GM23338 (cell line): ENCODE measurements around the gene VPS13A. TPM values are rescaled to one million over a fixed set of nuclear protein-coding genes. Genes with fewer than 3 reads are reported as not detected.

Source experiments
- ATAC-seq: fragments of 200-7000 bp; cut with Tn5 transposase; 3 replicates; pipeline ENCODE4 v1.9.1; 2020
- DNase-seq: peaks from one replicate; pipeline ENCODE4 v3.0.0-alpha.2; 2015; ENCODE audit warnings: low spot score
- H2AFZ ChIP-seq: fragments of 200-600 bp; sonication (generic); 2 replicates; pipeline ENCODE4 v1.8.0; 2016; ENCODE audit warnings: antibody characterized with exemption, mild to moderate bottlenecking, moderate library complexity
- H3F3A ChIP-seq: fragments of 200-600 bp; sonication (generic); replicated peaks from 2 replicates; pipeline ENCODE4 v1.8.0; 2017; ENCODE audit warnings: antibody characterized with exemption, mixed run types, low read depth
- H3K27ac ChIP-seq: fragments of 200-600 bp; sonication (generic); 2 replicates; pipeline ENCODE4 v1.6.1; 2016; ENCODE audit warnings: low read depth
- H3K27me3 ChIP-seq: fragments of 200-600 bp; sonication (generic); 2 replicates; pipeline ENCODE4 v1.8.0; 2016; ENCODE audit warnings: mild to moderate bottlenecking, mixed run types, moderate library complexity; ENCODE audit not compliant: insufficient read depth
- H3K36me3 ChIP-seq: fragments of 200-600 bp; sonication (generic); 2 replicates; pipeline ENCODE4 v1.8.0; 2016; ENCODE audit warnings: mild to moderate bottlenecking; ENCODE audit not compliant: insufficient read depth
- H3K4me1 ChIP-seq: fragments of 200-600 bp; sonication (generic); 2 replicates; pipeline ENCODE4 v1.8.0; 2016; ENCODE audit warnings: mild to moderate bottlenecking, moderate library complexity; ENCODE audit not compliant: insufficient read depth
- H3K4me2 ChIP-seq: fragments of 200-600 bp; sonication (generic); 2 replicates; pipeline ENCODE4 v1.7.1; 2017; ENCODE audit warnings: mixed run types
- H3K4me3 ChIP-seq: fragments of 200-600 bp; sonication (generic); 2 replicates; pipeline ENCODE4 v1.6.1; 2016; ENCODE audit warnings: mixed run types
- H3K79me2 ChIP-seq: fragments of 200-600 bp; sonication (generic); replicated peaks from 2 replicates; pipeline ENCODE4 v1.8.0; 2017; ENCODE audit warnings: mild to moderate bottlenecking; ENCODE audit not compliant: insufficient read depth
- H3K9me2 ChIP-seq: fragments of 200-600 bp; sonication (generic); 2 replicates; pipeline ENCODE4 v1.8.0; 2017; ENCODE audit not compliant: insufficient read depth
- H4K20me1 ChIP-seq: fragments of 200-600 bp; sonication (generic); replicated peaks from 2 replicates; pipeline ENCODE4 v1.8.0; 2017; ENCODE audit warnings: mild to moderate bottlenecking; ENCODE audit not compliant: insufficient read depth
- H3K27ac Mint-ChIP-seq: 2 replicates; pipeline ENCODE4 v1.8.0; 2020; ENCODE audit warnings: inconsistent platforms, mild to moderate bottlenecking, moderate library complexity, mixed read lengths
- H3K27me3 Mint-ChIP-seq: 3 replicates; pipeline ENCODE4 v1.8.0; 2022; ENCODE audit warnings: low read depth, mild to moderate bottlenecking, moderate library complexity, mixed read lengths, inconsistent platforms; ENCODE audit not compliant: insufficient read depth, poor library complexity
- H3K36me3 Mint-ChIP-seq: 3 replicates; pipeline ENCODE4 v1.8.0; 2021; ENCODE audit warnings: low read depth, mild to moderate bottlenecking, inconsistent platforms, moderate library complexity, mixed read lengths
- H3K4me1 Mint-ChIP-seq: 3 replicates; pipeline ENCODE4 v1.8.0; 2020; ENCODE audit warnings: mild to moderate bottlenecking, inconsistent platforms, mixed read lengths
- H3K4me3 Mint-ChIP-seq: 3 replicates; pipeline ENCODE4 v1.8.0; 2021; ENCODE audit warnings: moderate library complexity, mild to moderate bottlenecking, inconsistent platforms, mixed read lengths
- H3K9me3 Mint-ChIP-seq: 3 replicates; pipeline ENCODE4 v1.8.0; 2020; ENCODE audit warnings: moderate library complexity, mild to moderate bottlenecking, inconsistent platforms, mixed read lengths
- POLR2AphosphoS5 ChIP-seq: IDR thresholded peaks from 2 replicates; pipeline ENCODE4 v1.6.1; 2016; ENCODE audit warnings: antibody characterized with exemption, low read depth
- STAT1 ChIP-seq: IDR thresholded peaks from one replicate; pipeline ENCODE4 v1.6.1; 2016; ENCODE audit warnings: antibody characterized with exemption; ENCODE audit not compliant: unreplicated experiment
- polyA plus RNA-seq: library from polyadenylated mRNA; unstranded; fragments of >200 nt; fragmentation: Nextera tagmentation; extraction: Ambion mirVana; gene quantifications from 2 replicates; pipeline ENCODE4 v1.2.1, GENCODE V29; 2016
- total RNA-seq: library from RNA; depleted of rRNA; stranded (reverse); fragments of >200 nt; shearing (Covaris generic); gene quantifications from 2 replicates; pipeline ENCODE4 v1.2.3, GENCODE V29; 2014
- TF ChIP-seq, protein P1 (sequence below): fragments of 250-450 bp; sonication (Bioruptor Pico); IDR thresholded peaks from 2 replicates; pipeline ENCODE4 v1.5.0; 2020; ENCODE audit warnings: mild to moderate bottlenecking, moderate library complexity
- TF ChIP-seq, protein P2 (sequence below): IDR thresholded peaks from one replicate; pipeline ENCODE4 v1.6.1; 2018; ENCODE audit warnings: antibody characterized with exemption; ENCODE audit not compliant: unreplicated experiment
- TF ChIP-seq, protein P3 (sequence below), 2 experiments: fragments of 200-600 bp in 1 of 2; sonication (generic) in 1 of 2; conservative IDR thresholded peaks; 2 replicates each; pipeline versions ENCODE4 v1.5.1 to v1.6.1; 2016 to 2017; ENCODE audit warnings: antibody characterized with exemption in 2 of 2, low read depth in 2 of 2, mild to moderate bottlenecking in 2 of 2, moderate library complexity in 1 of 2

Gene VPS13A
- total and polyA plus RNA-seq, 2 experiments from 2014 or later = 45.9 to 68.1 TPM

DNA sequence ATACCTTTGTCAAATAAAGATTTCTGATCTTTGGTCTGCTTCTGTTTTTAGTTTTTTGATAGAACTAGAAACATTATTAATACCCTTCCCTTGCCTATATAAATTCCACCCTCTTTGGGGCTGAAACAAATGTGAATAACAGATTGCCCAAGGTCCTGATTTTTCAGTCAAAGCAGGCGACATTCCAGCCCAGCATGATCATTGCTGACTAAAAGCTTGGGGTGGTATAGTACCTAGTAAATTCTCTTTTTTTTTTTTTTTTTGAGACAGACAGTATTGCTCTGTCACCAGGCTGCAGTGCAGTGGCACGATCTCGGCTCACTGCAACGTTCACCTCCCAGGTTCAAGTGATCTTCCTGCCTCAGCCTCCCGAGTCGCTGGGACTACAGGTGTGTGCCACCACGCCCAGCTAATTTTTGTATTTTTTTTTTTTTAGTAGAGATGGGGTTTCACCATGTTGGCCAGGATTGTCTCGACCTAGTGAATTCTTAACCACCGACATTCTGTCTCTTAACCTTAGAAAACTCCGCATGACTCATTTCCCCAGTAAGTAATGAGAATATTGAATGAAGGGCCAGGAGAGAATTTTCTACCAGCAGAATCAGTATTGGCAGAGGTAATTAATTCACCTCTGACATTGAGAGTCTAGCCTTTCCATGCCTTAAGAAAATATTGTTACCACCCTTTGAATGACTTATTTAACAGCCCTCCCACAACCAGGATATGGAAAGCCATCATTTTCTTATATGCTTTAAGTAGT is 244.4 kb downstream of the VPS13A start (continued):
- TF ChIP-seq, protein P1, sequence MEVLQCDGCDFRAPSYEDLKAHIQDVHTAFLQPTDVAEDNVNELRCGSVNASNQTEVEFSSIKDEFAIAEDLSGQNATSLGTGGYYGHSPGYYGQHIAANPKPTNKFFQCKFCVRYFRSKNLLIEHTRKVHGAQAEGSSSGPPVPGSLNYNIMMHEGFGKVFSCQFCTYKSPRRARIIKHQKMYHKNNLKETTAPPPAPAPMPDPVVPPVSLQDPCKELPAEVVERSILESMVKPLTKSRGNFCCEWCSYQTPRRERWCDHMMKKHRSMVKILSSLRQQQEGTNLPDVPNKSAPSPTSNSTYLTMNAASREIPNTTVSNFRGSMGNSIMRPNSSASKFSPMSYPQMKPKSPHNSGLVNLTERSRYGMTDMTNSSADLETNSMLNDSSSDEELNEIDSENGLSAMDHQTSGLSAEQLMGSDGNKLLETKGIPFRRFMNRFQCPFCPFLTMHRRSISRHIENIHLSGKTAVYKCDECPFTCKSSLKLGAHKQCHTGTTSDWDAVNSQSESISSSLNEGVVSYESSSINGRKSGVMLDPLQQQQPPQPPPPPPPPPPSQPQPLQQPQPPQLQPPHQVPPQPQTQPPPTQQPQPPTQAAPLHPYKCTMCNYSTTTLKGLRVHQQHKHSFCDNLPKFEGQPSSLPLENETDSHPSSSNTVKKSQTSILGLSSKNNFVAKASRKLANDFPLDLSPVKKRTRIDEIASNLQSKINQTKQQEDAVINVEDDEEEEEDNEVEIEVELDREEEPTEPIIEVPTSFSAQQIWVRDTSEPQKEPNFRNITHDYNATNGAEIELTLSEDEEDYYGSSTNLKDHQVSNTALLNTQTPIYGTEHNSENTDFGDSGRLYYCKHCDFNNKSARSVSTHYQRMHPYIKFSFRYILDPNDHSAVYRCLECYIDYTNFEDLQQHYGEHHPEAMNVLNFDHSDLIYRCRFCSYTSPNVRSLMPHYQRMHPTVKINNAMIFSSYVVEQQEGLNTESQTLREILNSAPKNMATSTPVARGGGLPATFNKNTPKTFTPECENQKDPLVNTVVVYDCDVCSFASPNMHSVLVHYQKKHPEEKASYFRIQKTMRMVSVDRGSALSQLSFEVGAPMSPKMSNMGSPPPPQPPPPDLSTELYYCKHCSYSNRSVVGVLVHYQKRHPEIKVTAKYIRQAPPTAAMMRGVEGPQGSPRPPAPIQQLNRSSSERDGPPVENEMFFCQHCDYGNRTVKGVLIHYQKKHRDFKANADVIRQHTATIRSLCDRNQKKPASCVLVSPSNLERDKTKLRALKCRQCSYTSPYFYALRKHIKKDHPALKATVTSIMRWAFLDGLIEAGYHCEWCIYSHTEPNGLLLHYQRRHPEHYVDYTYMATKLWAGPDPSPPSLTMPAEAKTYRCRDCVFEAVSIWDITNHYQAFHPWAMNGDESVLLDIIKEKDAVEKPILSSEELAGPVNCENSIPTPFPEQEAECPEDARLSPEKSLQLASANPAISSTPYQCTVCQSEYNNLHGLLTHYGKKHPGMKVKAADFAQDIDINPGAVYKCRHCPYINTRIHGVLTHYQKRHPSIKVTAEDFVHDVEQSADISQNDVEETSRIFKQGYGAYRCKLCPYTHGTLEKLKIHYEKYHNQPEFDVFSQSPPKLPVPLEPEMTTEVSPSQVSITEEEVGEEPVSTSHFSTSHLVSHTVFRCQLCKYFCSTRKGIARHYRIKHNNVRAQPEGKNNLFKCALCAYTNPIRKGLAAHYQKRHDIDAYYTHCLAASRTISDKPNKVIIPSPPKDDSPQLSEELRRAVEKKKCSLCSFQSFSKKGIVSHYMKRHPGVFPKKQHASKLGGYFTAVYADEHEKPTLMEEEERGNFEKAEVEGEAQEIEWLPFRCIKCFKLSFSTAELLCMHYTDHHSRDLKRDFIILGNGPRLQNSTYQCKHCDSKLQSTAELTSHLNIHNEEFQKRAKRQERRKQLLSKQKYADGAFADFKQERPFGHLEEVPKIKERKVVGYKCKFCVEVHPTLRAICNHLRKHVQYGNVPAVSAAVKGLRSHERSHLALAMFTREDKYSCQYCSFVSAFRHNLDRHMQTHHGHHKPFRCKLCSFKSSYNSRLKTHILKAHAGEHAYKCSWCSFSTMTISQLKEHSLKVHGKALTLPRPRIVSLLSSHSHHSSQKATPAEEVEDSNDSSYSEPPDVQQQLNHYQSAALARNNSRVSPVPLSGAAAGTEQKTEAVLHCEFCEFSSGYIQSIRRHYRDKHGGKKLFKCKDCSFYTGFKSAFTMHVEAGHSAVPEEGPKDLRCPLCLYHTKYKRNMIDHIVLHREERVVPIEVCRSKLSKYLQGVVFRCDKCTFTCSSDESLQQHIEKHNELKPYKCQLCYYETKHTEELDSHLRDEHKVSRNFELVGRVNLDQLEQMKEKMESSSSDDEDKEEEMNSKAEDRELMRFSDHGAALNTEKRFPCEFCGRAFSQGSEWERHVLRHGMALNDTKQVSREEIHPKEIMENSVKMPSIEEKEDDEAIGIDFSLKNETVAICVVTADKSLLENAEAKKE = no peak
- TF ChIP-seq, protein P2, sequence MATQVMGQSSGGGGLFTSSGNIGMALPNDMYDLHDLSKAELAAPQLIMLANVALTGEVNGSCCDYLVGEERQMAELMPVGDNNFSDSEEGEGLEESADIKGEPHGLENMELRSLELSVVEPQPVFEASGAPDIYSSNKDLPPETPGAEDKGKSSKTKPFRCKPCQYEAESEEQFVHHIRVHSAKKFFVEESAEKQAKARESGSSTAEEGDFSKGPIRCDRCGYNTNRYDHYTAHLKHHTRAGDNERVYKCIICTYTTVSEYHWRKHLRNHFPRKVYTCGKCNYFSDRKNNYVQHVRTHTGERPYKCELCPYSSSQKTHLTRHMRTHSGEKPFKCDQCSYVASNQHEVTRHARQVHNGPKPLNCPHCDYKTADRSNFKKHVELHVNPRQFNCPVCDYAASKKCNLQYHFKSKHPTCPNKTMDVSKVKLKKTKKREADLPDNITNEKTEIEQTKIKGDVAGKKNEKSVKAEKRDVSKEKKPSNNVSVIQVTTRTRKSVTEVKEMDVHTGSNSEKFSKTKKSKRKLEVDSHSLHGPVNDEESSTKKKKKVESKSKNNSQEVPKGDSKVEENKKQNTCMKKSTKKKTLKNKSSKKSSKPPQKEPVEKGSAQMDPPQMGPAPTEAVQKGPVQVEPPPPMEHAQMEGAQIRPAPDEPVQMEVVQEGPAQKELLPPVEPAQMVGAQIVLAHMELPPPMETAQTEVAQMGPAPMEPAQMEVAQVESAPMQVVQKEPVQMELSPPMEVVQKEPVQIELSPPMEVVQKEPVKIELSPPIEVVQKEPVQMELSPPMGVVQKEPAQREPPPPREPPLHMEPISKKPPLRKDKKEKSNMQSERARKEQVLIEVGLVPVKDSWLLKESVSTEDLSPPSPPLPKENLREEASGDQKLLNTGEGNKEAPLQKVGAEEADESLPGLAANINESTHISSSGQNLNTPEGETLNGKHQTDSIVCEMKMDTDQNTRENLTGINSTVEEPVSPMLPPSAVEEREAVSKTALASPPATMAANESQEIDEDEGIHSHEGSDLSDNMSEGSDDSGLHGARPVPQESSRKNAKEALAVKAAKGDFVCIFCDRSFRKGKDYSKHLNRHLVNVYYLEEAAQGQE = no peak

DNA sequence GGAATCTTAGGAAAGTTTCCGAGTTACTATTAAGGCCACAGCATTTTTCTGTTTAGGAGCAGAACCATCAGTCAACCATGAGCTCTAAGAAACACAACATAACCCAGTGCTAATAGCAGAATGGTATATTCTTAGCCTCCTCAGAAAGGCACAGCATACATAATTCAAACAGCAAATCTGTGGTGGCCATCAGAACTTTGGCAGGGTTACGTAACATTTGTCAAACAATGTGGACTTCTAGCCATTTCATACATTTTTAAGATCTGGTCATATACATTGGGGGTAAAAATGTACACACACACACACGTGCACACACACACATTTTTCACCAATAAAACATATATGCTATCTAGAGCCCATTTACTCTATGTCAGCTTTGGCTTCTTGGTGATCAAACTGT is 245.6 kb downstream of the VPS13A start:
- TF ChIP-seq, protein P3, sequence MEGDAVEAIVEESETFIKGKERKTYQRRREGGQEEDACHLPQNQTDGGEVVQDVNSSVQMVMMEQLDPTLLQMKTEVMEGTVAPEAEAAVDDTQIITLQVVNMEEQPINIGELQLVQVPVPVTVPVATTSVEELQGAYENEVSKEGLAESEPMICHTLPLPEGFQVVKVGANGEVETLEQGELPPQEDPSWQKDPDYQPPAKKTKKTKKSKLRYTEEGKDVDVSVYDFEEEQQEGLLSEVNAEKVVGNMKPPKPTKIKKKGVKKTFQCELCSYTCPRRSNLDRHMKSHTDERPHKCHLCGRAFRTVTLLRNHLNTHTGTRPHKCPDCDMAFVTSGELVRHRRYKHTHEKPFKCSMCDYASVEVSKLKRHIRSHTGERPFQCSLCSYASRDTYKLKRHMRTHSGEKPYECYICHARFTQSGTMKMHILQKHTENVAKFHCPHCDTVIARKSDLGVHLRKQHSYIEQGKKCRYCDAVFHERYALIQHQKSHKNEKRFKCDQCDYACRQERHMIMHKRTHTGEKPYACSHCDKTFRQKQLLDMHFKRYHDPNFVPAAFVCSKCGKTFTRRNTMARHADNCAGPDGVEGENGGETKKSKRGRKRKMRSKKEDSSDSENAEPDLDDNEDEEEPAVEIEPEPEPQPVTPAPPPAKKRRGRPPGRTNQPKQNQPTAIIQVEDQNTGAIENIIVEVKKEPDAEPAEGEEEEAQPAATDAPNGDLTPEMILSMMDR (conservative IDR thresholded peaks at IDR 0.05; ENCODE audit: low read depth in 2 of 2) = no peak
- TF ChIP-seq POLR2AphosphoS5 (no peak), STAT1 (no peak)
- no peak overlapping the region for H3K27ac Mint-ChIP-seq
- no peaks in the 10 kb centered on the region for H3K9me3 Mint-ChIP-seq
- no peaks in the 10 kb centered on the region for H3K9me2 ChIP-seq
- H3K27me3 Mint-ChIP-seq = peaks cover 2% of the 10 kb centered on the region
- no peak for DNase-seq
- no peak overlapping the region for H3K4me3 ChIP-seq
- no peaks in the 10 kb centered on the region for H3F3A ChIP-seq
- H3K27me3 ChIP-seq = no peaks in the 10 kb centered on the region
- no peaks in the 10 kb centered on the region for H3K36me3 ChIP-seq
- H3K79me2 ChIP-seq = no peaks in the 10 kb centered on the region
- H3K4me1 ChIP-seq = no peaks in the 10 kb centered on the region
- no peak overlapping the region for H2AFZ ChIP-seq
- no peak overlapping the region for H3K27ac ChIP-seq
- H4K20me1 ChIP-seq = no peaks in the 10 kb centered on the region
- H3K4me2 ChIP-seq = no peak overlapping the region
- peaks cover 6% of the 10 kb centered on the region; the same call in 2 of the 3 replicates for H3K4me1 Mint-ChIP-seq
- ATAC-seq = no peak
- peaks cover 21% of the 10 kb centered on the region for H3K36me3 Mint-ChIP-seq
- H3K4me3 Mint-ChIP-seq = no peak overlapping the region
